GM13977 (cell line): ENCODE results near the gene DHRS1.
"Not testable (repeated sequence)": the region's sequence is repeated elsewhere in the genome, so short reads cannot be mapped to it uniquely, and the experiment has no call there.

Experiments used
- DNase-seq: peaks from one replicate; pipeline ENCODE4 v3.0.0; 2012; ENCODE audit warnings: low spot score
- CTCF ChIP-seq: IDR thresholded peaks from 2 replicates; pipeline ENCODE4 v1.5.1; 2012; ENCODE audit warnings: mild to moderate bottlenecking, control low read depth; ENCODE audit not compliant: insufficient read depth; ENCODE audit errors: extremely low read depth, missing control alignments
- in situ Hi-C: fragments of 300-500 bp; cut with MboI; formaldehyde crosslinking; loops from one replicate; pipeline ENCODE4 v1.12.0; 2022; ENCODE audit warnings: low sequenced_read_pairs, low pct_unique_long_range_greater_than_20kb, mixed read lengths, inconsistent platforms; ENCODE audit not compliant: unreplicated experiment

DHRS1 gene

GRCh38 chr14:24252289-24253124, 47.1 kb downstream of the DHRS1 start:
- DNase-seq: no peak

GRCh38 chr14:24251880-24252288, 47.7 kb downstream of the DHRS1 start:
- in situ Hi-C loops: no loop called here
- DNase-seq: no peak
- TF ChIP-seq CTCF: no peak

More at GRCh38 chr14:24252289-24253124, 47.1 kb downstream of the DHRS1 start:
- no peak for TF ChIP-seq CTCF
- in situ Hi-C loops: no loop called here

- no peak for TF ChIP-seq CTCF
- DNase-seq: no peak
- in situ Hi-C loops: no loop called here
Observed at GRCh38 chr14:24250354-24250753, 49.2 kb downstream of the DHRS1 start.

- TF ChIP-seq CTCF: no peak
- DNase-seq: no peak
- in situ Hi-C loops: no loop called here
Observed at GRCh38 chr14:24249230-24250021, 50.2 kb downstream of the DHRS1 start.

GRCh38 chr14:24247422-24247821, 52.2 kb downstream of the DHRS1 start:
- no peak for DNase-seq
- in situ Hi-C loops: no loop called here
- TF ChIP-seq CTCF: no peak

GRCh38 chr14:24246765-24247212, 52.8 kb downstream of the DHRS1 start:
- DNase-seq: peak; percentile 63
- no peak for TF ChIP-seq CTCF
- in situ Hi-C loops: no loop called here

GRCh38 chr14:24245350-24245749, 54.2 kb downstream of the DHRS1 start:
- in situ Hi-C loops, DNase-seq: not testable (repeated sequence)
